Pancreas (tissue), 10 donors: ENCODE data around the gene TMEM37. TPM values are rescaled to one million over a fixed set of nuclear protein-coding genes. Genes with fewer than 3 reads are reported as not detected.
"Not testable (repeated sequence)": the region's sequence is repeated elsewhere in the genome, so short reads cannot be mapped to it uniquely, and the experiment has no call there.

ENCODE experiments used
- ATAC-seq, 4 donors: fragments of 200-7000 bp; cut with Tn5 transposase; one replicate each; pipeline versions ENCODE4 v1.8.0 to v1.9.1; 2020; ENCODE audit warnings: mild to moderate bottlenecking in 4 of 4, moderate library complexity in 4 of 4
- DNase-seq, 6 donors: peaks; one replicate each; pipeline ENCODE4 v3.0.0-alpha.2; 2020
- FAIRE-seq: peaks from 2 replicates; lab custom pipeline; 2012; peaks lifted over from hg19 to GRCh38; lab: Jason Lieb, UNC
- H3K27ac ChIP-seq, 4 donors: fragments of 200-600 bp; sonication (generic); 1 replicate in 3 of 4; 2 replicates in 1 of 4; pipeline versions ENCODE4 v1.5.0 to v1.8.0; 2020
- H3K27me3 ChIP-seq, 4 donors: fragments of 200-600 bp; one replicate each; pipeline ENCODE4 v1.8.0; 2021
- H3K36me3 ChIP-seq, 3 donors: fragments of 200-600 bp; sonication (generic) in 1 of 3; one replicate each; pipeline versions ENCODE4 v1.5.0 to v1.8.0; 2020 to 2021
- H3K4me1 ChIP-seq, 3 donors: fragments of 200-600 bp; one replicate each; pipeline ENCODE4 v1.8.0; 2021
- H3K4me3 ChIP-seq, 4 donors: fragments of 200-600 bp; sonication (generic) in 2 of 4; one replicate each; pipeline versions ENCODE4 v1.5.0 to v1.8.0; 2020 to 2021
- H3K9me3 ChIP-seq, 4 donors: fragments of 200-600 bp; one replicate each; pipeline ENCODE4 v1.8.0; 2021
- WGBS, 2 donors: extraction: QIAGEN DNeasy Blood & Tissue Kit; methylation state at CpG; one replicate each; pipeline ENCODE4 v1.1.7; 2013; 5-methylcytosine and 5-hydroxymethylcytosine counted together
- intact Hi-C, 3 donors: fragments of 100-400 bp; cut with DNase I; formaldehyde crosslinking; loops; one replicate each; pipeline versions ENCODE4 v1.11.1 to v1.14.2; 2022
- polyA plus RNA-seq, 2 donors: library from polyadenylated mRNA; stranded (reverse); fragments of 200-250 nt; gene quantifications; one replicate each; pipeline ENCODE4 v1.2.3, GENCODE V29; 2013
- total RNA-seq, 6 donors: library from RNA; stranded (reverse); fragmentation: NEBNext Ultra II Directional in 4 of 6; extraction: Animal tissue kit (Norgen Biotek cat#: 25700) in 4 of 6; gene quantifications; one replicate each; pipeline versions ENCODE4 v1.2.1 to v1.2.4, GENCODE V29; 2021 to 2023
- TF ChIP-seq, protein P1 (sequence below), 4 donors: fragments of 200-600 bp; sonication (generic) in 3 of 4; IDR thresholded peaks; one replicate each; pipeline versions ENCODE4 v1.5.0 to v1.8.0; 2021; ENCODE audit warnings: antibody characterized with exemption in 4 of 4
- donor health status: healthy with polysubstance abuse.
- donor health status: DM: no; HTN: no; CAD: no; lungs with moderate emphysema.
- donor health status: DM: no; HTN: no; CAD: no.
- donor health status: control.
- donor health status: control.
- donor health status: Bipolar disorder and iron deficiency.
- donor health status: DM: yes; HTN: yes; CAD: no.
- donor health status: DM: no; HTN: no; CAD: no.
- donor health status: DM: no; HTN: no; CAD: no.
- donor health status: DM: yes; HTN: yes; CAD: no.

TMEM37 gene
- total and polyA plus RNA-seq, 8 donors, result 5.2 to 25.3 (median 10.3) TPM

DNA sequence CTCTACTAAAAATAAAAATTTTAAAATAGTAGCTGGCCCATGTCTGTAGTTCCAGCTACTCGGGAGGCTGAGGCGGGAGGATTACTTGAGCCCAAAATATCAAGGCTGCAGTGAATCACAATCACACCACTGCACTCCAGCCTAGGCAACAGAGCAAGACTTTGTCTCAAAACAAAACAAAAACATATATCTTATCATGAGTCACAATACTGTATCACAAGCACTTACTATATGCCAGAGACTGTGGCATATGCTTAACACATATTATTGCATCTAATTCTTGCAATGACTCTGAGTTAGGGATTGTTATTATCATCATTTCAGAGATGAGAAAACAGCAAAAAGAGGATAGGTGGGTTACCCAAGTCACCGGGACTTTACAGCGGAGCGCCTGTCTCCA, 29.5 kb upstream of the TMEM37 start:
- Histone ChIP-seq H3K27me3 (no peaks in the 10 kb centered on the region), H3K9me3 (no peaks in the 10 kb centered on the region), H3K36me3 (no peaks in the 10 kb centered on the region), H3K4me3 (no peak overlapping the region), H3K4me1 (peaks cover 0 to 9% (median 6%) of the 10 kb centered on the region in 3 donors), H3K27ac (peak overlapping the region in 2 of 4 donors; percentile 54 to 72)
- DNase-seq, result no peak
- intact Hi-C loops, result loop anchor here in 1 of 3 donors (10.0 kb wide), 1 partner anchor 263 kb away; no protein-coding TSS in a partner anchor
- FAIRE-seq, result no peak
- WGBS, 2 donors, result 90 to 95% methylated on average over 5 of the region's 5 CpGs
- TF ChIP-seq, protein P1, sequence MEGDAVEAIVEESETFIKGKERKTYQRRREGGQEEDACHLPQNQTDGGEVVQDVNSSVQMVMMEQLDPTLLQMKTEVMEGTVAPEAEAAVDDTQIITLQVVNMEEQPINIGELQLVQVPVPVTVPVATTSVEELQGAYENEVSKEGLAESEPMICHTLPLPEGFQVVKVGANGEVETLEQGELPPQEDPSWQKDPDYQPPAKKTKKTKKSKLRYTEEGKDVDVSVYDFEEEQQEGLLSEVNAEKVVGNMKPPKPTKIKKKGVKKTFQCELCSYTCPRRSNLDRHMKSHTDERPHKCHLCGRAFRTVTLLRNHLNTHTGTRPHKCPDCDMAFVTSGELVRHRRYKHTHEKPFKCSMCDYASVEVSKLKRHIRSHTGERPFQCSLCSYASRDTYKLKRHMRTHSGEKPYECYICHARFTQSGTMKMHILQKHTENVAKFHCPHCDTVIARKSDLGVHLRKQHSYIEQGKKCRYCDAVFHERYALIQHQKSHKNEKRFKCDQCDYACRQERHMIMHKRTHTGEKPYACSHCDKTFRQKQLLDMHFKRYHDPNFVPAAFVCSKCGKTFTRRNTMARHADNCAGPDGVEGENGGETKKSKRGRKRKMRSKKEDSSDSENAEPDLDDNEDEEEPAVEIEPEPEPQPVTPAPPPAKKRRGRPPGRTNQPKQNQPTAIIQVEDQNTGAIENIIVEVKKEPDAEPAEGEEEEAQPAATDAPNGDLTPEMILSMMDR (IDR thresholded peaks at IDR 0.05), result no peak
- no peak for ATAC-seq

DNA sequence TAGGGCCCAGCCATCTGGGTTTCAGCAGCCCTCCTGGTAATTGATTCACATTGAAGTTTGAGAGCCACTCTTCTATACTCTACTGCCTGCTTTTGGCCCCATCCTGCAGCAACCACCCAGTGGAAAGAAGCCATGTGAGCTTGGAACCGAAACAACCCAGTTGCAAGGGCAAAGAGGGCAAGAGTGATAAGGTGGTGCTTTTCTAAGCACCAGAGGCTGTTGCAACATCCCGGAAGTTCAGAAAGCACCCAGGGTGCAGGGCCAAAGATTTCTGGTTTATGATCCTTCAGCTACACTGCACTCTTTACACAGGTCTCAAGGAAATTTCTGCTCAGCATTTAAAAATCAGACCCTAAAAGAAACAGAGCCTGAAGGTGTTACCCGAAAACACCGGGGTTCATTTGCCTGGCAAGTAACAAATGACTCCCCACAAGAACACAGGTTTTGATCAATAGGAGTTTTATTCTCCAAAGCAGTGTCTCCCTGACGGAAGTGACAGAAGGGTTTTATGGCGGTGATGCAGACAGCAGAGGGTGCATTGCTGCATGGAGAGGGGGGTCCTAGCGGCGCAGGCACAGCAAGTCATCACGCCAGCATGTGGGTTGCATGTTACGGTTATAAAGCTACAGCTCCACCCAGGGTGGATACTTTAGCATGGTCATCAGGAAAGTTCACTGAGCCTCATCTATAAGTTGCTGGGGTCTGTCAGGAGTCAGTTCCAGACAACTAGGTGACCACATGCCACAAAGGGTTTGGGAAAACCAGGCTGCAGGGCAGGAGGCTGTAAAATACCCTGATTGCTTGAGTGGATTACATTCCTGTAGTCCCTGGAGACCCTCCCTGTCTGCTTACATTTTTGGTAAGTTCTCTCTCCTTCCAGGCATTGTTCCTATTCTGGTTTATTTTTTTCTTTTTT, 28.8 kb upstream of the TMEM37 start:
- Histone ChIP-seq H3K27me3 (no peaks in the 10 kb centered on the region), H3K36me3 (no peaks in the 10 kb centered on the region), H3K9me3 (no peaks in the 10 kb centered on the region), H3K4me1 (peaks cover 0 to 9% (median 6%) of the 10 kb centered on the region in 3 donors), H3K27ac (peak overlapping the region in 2 of 4 donors; percentile 54 to 72), H3K4me3 (no peak overlapping the region)
- peak; percentile 87 to 97 (median 93) for ATAC-seq
- peak in 4 of 6 donors; percentile 54 to 81 (median 68) for DNase-seq
- no peak for FAIRE-seq
- WGBS, 2 donors, result 61 to 62% methylated on average over 10 of the region's 10 CpGs
- TF ChIP-seq, protein P1 (IDR thresholded peaks at IDR 0.05), result no peak
- intact Hi-C loops, result loop anchor here in 1 of 3 donors (10.0 kb wide), 1 partner anchor 262 kb away; no protein-coding TSS in a partner anchor

DNA sequence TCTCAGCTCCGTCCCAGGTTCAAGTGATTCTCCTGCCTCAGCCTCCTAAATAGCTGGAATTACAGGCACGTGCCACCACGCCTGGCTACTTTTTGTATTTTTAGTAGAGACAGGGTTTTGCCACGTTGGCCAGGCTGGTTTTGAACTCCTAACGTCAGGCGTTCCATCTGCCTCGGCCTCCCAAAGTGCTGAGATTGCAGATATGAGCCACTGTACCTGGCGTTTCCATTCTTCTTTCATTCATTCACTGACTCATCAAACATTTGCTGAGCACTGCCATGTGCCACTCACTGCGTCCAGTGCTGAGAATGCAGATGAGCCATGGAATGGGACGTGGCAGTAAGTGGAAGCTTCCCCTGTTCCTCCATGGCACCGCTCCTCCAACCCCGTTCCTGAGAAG, 28.0 kb upstream of the TMEM37 start:
- not testable (repeated sequence) for FAIRE-seq, ATAC-seq, H3K27me3 ChIP-seq, H3K4me1 ChIP-seq, H3K4me3 ChIP-seq, H3K9me3 ChIP-seq, DNase-seq, H3K36me3 ChIP-seq
- intact Hi-C loops, result loop anchor here in 1 of 3 donors (10.0 kb wide), 1 partner anchor 261 kb away; no protein-coding TSS in a partner anchor
- H3K27ac ChIP-seq, result peak overlapping the region in 2 of 4 donors; percentile 54 to 72
- 90 to 93% methylated on average over 12 of the region's 12 CpGs for WGBS, 2 donors

DNA sequence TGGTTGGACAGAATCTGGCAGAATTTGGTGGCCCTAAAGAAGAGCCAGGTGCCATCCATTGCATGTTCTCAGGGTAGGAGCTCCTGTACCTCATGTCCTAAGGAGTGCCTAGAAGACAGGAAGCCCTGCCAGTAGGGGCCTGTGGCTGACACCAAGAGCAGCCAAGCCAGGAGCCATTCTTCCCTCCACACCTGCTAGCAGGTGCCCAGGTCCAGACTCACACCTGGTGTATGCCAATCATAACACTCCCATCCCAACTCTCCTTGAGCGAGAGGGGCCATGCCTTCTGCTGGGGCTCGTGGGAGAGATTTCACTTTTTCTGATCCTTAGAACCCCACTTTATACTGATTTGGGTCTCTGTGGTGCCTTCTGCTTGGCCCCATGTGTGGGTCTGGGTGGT, 26.5 kb upstream of the TMEM37 start:
- FAIRE-seq, result no peak

More for the DNA sequence above, 26.5 kb upstream of the TMEM37 start:
- intact Hi-C loops, result loop anchor here in 2 of 3 donors (5.0 to 10.0 kb wide), 2 partner anchors 67 to 260 kb away; no protein-coding TSS in a partner anchor
- 98 to 100% methylated on average over 2 of the region's 2 CpGs for WGBS, 2 donors
- H3K4me1 ChIP-seq, result peaks cover 0 to 9% (median 6%) of the 10 kb centered on the region in 3 donors
- no peak overlapping the region for H3K27ac ChIP-seq
- H3K36me3 ChIP-seq, result no peaks in the 10 kb centered on the region
- no peaks in the 10 kb centered on the region for H3K27me3 ChIP-seq
- TF ChIP-seq, protein P1 (IDR thresholded peaks at IDR 0.05), result no peak
- no peaks in the 10 kb centered on the region for H3K9me3 ChIP-seq
- ATAC-seq (no peak), DNase-seq (no peak)
- H3K4me3 ChIP-seq, result no peak overlapping the region
